Esophagus mucosa (tissue), 1 donor: Measurements from ENCODE around the gene ZNF765. TPM values are rescaled to one million over a fixed set of nuclear protein-coding genes. Genes with fewer than 3 reads are reported as not detected.

ENCODE experiments used
- total RNA-seq: library from RNA; stranded (reverse); gene quantifications from one replicate; pipeline ENCODE4 v1.2.4, GENCODE V29; 2023
- donor health status: DM: yes; HTN: yes; CAD: no.

Gene ZNF765
- total RNA-seq, 1 donor from 2014 or later = 5.3 TPM

Other genes starting within 250 kb of the ZNF765 start
- 2.6 TPM for gene ZNF347, start 236.1 kb upstream of the ZNF765 start, total RNA-seq
- 0.56 TPM for gene ZNF665, start 201.8 kb upstream of the ZNF765 start, total RNA-seq
- 2.2 TPM for gene ZNF677, start 140.3 kb upstream of the ZNF765 start, total RNA-seq
- gene VN1R2, start 136.9 kb upstream of the ZNF765 start, total RNA-seq = not detected
- not detected for gene VN1R4, start 127.4 kb upstream of the ZNF765 start, total RNA-seq
- 3.5 TPM for gene ZNF845, start 61.4 kb upstream of the ZNF765 start, total RNA-seq
- 6.6 TPM for gene ZNF525, start 29.4 kb upstream of the ZNF765 start, total RNA-seq
- 4.5 TPM for gene ZNF761, start 36.8 kb downstream of the ZNF765 start, total RNA-seq
- gene ZNF813, start 72.6 kb downstream of the ZNF765 start, total RNA-seq = 1.9 TPM
- gene ZNF331, start 143.0 kb downstream of the ZNF765 start, total RNA-seq = 4.6 TPM
- not detected for gene DPRX, start 236.8 kb downstream of the ZNF765 start, total RNA-seq